Transverse colon (tissue), 4 donors: ENCODE results near the gene LRIT3. TPM values are rescaled to one million over a fixed set of nuclear protein-coding genes. Genes with fewer than 3 reads are reported as not detected.
A peak's percentile ranks its signal among the peaks of the same experiment; 100 is the strongest.

Experiments used
- DNase-seq: peaks from one replicate; pipeline ENCODE4 v3.0.0-alpha.2; 2019
- H3K27ac ChIP-seq, 4 donors: fragments of 200-600 bp; sonication (generic); 2 replicates each; pipeline ENCODE4 v1.5.1; 2016 to 2018; ENCODE audit warnings: inconsistent platforms in 4 of 4
- H3K27me3 ChIP-seq: fragments of 200-600 bp; sonication (generic); 2 replicates; pipeline ENCODE4 v1.5.1; 2017; ENCODE audit warnings: inconsistent platforms
- H3K36me3 ChIP-seq, 4 donors: fragments of 200-600 bp; sonication (generic); 2 replicates each; pipeline ENCODE4 v1.5.1; 2017 to 2019; ENCODE audit warnings: inconsistent platforms in 4 of 4
- H3K4me1 ChIP-seq, 4 donors: fragments of 200-600 bp; sonication (generic); 2 replicates each; pipeline ENCODE4 v1.5.1; 2017 to 2020; ENCODE audit warnings: inconsistent platforms in 4 of 4
- H3K4me3 ChIP-seq, 4 donors: fragments of 200-600 bp; sonication (generic); 1 replicate in 1 of 4; 2 replicates in 3 of 4; pipeline versions ENCODE4 v1.5.1 to v1.6.1; 2017 to 2019; ENCODE audit warnings: inconsistent platforms in 4 of 4
- H3K9me3 ChIP-seq, 2 donors: fragments of 200-600 bp; sonication (generic); 2 replicates each; pipeline ENCODE4 v1.5.1; 2017 to 2019; ENCODE audit warnings: inconsistent platforms in 2 of 2
- EP300 ChIP-seq: sonication (generic); formaldehyde crosslinking; IDR thresholded peaks from one replicate; pipeline ENCODE4 v1.6.1; 2017; ENCODE audit warnings: antibody characterized with exemption, low read depth
- POLR2A ChIP-seq: fragments of 450-650 bp; IDR thresholded peaks from one replicate; pipeline ENCODE4 v1.6.1; 2016; ENCODE audit warnings: antibody characterized with exemption, mild to moderate bottlenecking, moderate library complexity
- POLR2AphosphoS5 ChIP-seq, 3 donors: sonication (generic); formaldehyde crosslinking; IDR thresholded peaks; one replicate each; pipeline ENCODE4 v1.6.1; 2016; ENCODE audit warnings: antibody characterized with exemption in 3 of 3
- WGBS, 2 donors: methylation state at CpG; one replicate each; pipeline ENCODE4 v1.1.5; 2018; ENCODE audit warnings: low coverage in 1 of 2; 5-methylcytosine and 5-hydroxymethylcytosine counted together
- in situ Hi-C, 4 donors: fragments of 200-750 bp; cut with MboI; loops; one replicate each; pipeline versions ENCODE4 v1.15.0 to v1.15.1; 2017; ENCODE audit warnings: low sequenced_read_pairs in 3 of 4, low pct_ligation_motif_present in 1 of 4, low pct_unique_long_range_greater_than_20kb in 1 of 4
- intact Hi-C: fragments of 100-400 bp; cut with DNase I; formaldehyde crosslinking; loops from one replicate; pipeline ENCODE4 v1.15.1; 2023; ENCODE audit warnings: low total_unique reads
- total RNA-seq, 4 donors: library from RNA; depleted of rRNA; stranded (reverse); fragments of >200 nt; gene quantifications; one replicate each; pipeline ENCODE4 v1.1.0, GENCODE V29; 2016
- TF ChIP-seq, protein P1 (sequence below), 5 experiments: fragments of 200-600 bp in 3 of 5; fragments of 450-650 bp in 2 of 5; sonication (generic) in 3 of 5; IDR thresholded peaks; 1 replicate in 2 of 5; 2 replicates in 3 of 5; pipeline ENCODE4 v1.5.1; 2016 to 2017; ENCODE audit warnings: antibody characterized with exemption in 5 of 5, inconsistent platforms in 3 of 5, mild to moderate bottlenecking in 2 of 5, moderate library complexity in 1 of 5

The LRIT3 gene
- total RNA-seq, 4 donors from 2014 or later = 0.14 to 0.16 TPM; not detected in 2

DNA sequence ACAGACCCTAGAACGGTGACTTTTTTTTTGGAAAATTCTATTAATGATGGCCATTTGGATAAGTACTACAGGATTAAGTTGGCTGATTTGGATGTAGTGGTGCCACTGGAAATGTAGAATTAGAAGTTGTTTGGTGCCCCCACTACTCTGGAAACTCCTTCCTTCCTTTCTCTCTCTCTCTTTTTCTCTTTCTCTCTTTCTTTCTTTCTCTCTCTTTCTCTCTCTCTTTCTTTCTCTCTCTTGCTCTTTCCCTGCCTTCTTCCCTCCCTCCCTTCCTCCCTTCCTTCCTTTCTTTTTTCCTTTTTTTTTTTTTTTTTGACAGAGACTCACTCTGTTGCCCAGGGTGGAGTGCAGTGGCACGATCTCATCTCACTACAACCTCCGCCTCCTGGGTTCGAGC is 29.6 kb upstream of the LRIT3 start:
- in situ Hi-C loops = loop anchor here (10.0 to 25.0 kb wide), 6 partner anchors 93 to 1181 kb away; partner anchors contain the start of genes CASP6 (in 2 of the 4) and MCUB (in 1 of the 4)
- Histone ChIP-seq H3K27ac (no peak overlapping the region), H3K9me3 (no peaks in the 10 kb centered on the region), H3K4me3 (no peak overlapping the region), H3K27me3 (no peaks in the 10 kb centered on the region), H3K36me3 (peaks cover 0 to 12% (median 6%) of the 10 kb centered on the region in 4 donors), H3K4me1 (peaks cover 9 to 30% (median 21%) of the 10 kb centered on the region in 4 donors)
- TF ChIP-seq, protein P1, sequence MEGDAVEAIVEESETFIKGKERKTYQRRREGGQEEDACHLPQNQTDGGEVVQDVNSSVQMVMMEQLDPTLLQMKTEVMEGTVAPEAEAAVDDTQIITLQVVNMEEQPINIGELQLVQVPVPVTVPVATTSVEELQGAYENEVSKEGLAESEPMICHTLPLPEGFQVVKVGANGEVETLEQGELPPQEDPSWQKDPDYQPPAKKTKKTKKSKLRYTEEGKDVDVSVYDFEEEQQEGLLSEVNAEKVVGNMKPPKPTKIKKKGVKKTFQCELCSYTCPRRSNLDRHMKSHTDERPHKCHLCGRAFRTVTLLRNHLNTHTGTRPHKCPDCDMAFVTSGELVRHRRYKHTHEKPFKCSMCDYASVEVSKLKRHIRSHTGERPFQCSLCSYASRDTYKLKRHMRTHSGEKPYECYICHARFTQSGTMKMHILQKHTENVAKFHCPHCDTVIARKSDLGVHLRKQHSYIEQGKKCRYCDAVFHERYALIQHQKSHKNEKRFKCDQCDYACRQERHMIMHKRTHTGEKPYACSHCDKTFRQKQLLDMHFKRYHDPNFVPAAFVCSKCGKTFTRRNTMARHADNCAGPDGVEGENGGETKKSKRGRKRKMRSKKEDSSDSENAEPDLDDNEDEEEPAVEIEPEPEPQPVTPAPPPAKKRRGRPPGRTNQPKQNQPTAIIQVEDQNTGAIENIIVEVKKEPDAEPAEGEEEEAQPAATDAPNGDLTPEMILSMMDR (IDR thresholded peaks at IDR 0.05) = no peak
- no peak for TF ChIP-seq POLR2AphosphoS5 (IDR thresholded peaks at IDR 0.05)
- no peak for TF ChIP-seq POLR2A
- TF ChIP-seq EP300 = no peak
- no peak for DNase-seq
- intact Hi-C loops = loop anchor here (10.0 kb wide), 2 partner anchors 113 to 393 kb away; partner anchors contain the start of gene CASP6
- WGBS, 2 donors = 96 to 100% methylated on average over 2 to 4 of the region's 4 CpGs

- no peak for DNase-seq
- intact Hi-C loops (no loop called here), in situ Hi-C loops (loop anchor here in 3 of 4 donors (25.0 kb wide), 4 partner anchors 108 to 1183 kb away; partner anchors contain the start of genes CASP6 (in 2 of the 3) and MCUB (in 1 of the 3))
- no peak overlapping the region for H3K27ac ChIP-seq
- H3K36me3 ChIP-seq = peaks cover 0 to 35% (median 18%) of the 10 kb centered on the region in 4 donors
- WGBS, 2 donors = 63 to 84% methylated on average over 2 of the region's 2 CpGs
- TF ChIP-seq POLR2AphosphoS5 (IDR thresholded peaks at IDR 0.05) = no peak
- H3K4me1 ChIP-seq = peaks cover 9 to 19% (median 16%) of the 10 kb centered on the region in 4 donors
- H3K9me3 ChIP-seq = no peaks in the 10 kb centered on the region
- no peaks in the 10 kb centered on the region for H3K27me3 ChIP-seq
- H3K4me3 ChIP-seq = no peak overlapping the region
These were observed 27.3 kb upstream of the LRIT3 start for GRCh38 chr4:109820563-109820962.

GRCh38 chr4:109821185-109821584 is 26.7 kb upstream of the LRIT3 start:
- no peak for DNase-seq
- Histone ChIP-seq H3K4me3 (no peak overlapping the region), H3K4me1 (peaks cover 9 to 16% (median 14%) of the 10 kb centered on the region in 4 donors), H3K36me3 (peaks cover 0 to 39% (median 19%) of the 10 kb centered on the region in 4 donors), H3K27ac (no peak overlapping the region), H3K9me3 (no peaks in the 10 kb centered on the region), H3K27me3 (no peaks in the 10 kb centered on the region)
- in situ Hi-C loops = loop anchor here in 3 of 4 donors (25.0 kb wide), 4 partner anchors 109 to 1184 kb away; partner anchors contain the start of genes CASP6 (in 2 of the 3) and MCUB (in 1 of the 3)
- intact Hi-C loops = no loop called here
- TF ChIP-seq POLR2AphosphoS5 (IDR thresholded peaks at IDR 0.05) (no peak), EP300 (no peak), POLR2A (no peak)
- TF ChIP-seq, protein P1 (IDR thresholded peaks at IDR 0.05) = no peak
- 59 to 63% methylated on average over 2 of the region's 2 CpGs for WGBS, 2 donors

- no peak for TF ChIP-seq POLR2AphosphoS5 (IDR thresholded peaks at IDR 0.05)
- TF ChIP-seq EP300 = no peak
- TF ChIP-seq, protein P1 (IDR thresholded peaks at IDR 0.05) = peak; percentile 40 to 58 (median 47)
- Histone ChIP-seq H3K9me3 (no peaks in the 10 kb centered on the region), H3K4me1 (no peaks in the 10 kb centered on the region), H3K27ac (no peak overlapping the region), H3K36me3 (peaks cover 0 to 42% (median 18%) of the 10 kb centered on the region in 4 donors), H3K4me3 (no peak overlapping the region), H3K27me3 (no peaks in the 10 kb centered on the region)
- in situ Hi-C loops = no loop called here
- intact Hi-C loops = no loop called here
- DNase-seq = no peak
These were observed 21.2 kb upstream of the LRIT3 start for GRCh38 chr4:109826719-109827118.

DNA sequence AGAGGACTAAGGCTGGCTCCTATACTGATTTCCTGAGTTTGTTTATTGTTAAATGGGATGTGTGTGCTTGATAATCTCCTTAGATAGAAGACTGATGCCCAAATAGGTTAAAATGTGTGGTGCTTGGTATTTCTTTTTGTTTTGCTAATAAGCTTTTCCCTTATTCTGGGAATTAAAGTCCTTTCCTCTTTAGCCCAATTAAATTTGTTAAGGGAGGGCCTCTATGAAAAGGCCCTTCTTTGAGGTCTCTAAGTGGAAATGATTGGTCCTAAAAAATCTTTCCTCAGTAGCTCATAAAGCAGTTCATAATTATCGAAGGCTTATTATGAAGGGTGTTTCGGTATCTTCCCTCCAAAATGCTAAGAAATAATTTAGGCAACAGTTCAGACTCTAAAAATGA is 20.2 kb upstream of the LRIT3 start, which contains the start of gene RRH:
Gene RRH, plus strand, starts transcription at position 301 of the 400 bp plus-strand sequence. Its CDS starts 56 bp downstream, at position 357.
- intact Hi-C loops = no loop called here
- TF ChIP-seq, protein P1 (IDR thresholded peaks at IDR 0.05) = no peak

More for the DNA sequence above, 20.2 kb upstream of the LRIT3 start, which contains the start of gene RRH:
- no peak within 1 kb of the TSS for H3K4me3 ChIP-seq
- no peaks in the 10 kb centered on the region for H3K27me3 ChIP-seq
- no peaks in the 10 kb centered on the region for H3K4me1 ChIP-seq
- DNase-seq = no peak
- H3K36me3 ChIP-seq = peaks cover 0 to 37% (median 15%) of the 10 kb centered on the region in 4 donors
- no peak within 1 kb of the TSS for H3K27ac ChIP-seq
- no peaks in the 10 kb centered on the region for H3K9me3 ChIP-seq
- in situ Hi-C loops = no loop called here
- 92 to 96% methylated on average over 2 of the region's 2 CpGs for WGBS, 2 donors
